Measurements from ENCODE around the gene PRKAG1. TPM values are rescaled to one million over a fixed set of nuclear protein-coding genes. Genes with fewer than 3 reads are reported as not detected.

Gene PRKAG1
- total RNA-seq, 1 donor from 2014 or later, result 51.7 TPM

DNA sequence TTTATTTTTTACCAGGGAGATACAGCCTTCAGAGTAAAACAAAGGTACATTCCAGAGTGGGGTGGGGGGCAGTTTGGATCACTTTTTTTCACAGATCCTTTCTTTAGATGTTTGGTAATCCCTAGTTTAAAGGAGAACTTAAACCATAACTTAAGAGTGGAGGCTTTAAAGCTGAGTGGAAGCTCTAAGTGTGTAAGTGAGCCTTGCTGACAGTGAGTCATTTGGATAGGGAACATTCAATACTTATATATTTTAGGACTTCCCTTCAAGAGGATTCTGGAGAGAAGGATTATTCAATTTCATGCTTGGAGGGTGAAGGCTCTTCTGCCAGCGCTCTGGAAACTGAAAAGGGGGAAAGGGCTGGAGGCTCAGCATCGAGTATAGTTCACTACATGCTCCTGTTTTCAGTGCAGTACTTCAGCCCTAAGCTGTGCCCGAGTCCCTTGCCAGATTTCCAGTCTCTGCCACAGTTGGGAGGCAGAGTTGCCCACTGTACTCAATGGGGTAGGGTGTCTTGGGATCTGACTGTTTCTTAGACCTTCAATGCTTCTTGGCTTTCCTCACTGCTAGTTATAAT lies 8.4 kb downstream of the PRKAG1 start:
- no peak for DNase-seq (ENCODE audit: low spot score)

DNA sequence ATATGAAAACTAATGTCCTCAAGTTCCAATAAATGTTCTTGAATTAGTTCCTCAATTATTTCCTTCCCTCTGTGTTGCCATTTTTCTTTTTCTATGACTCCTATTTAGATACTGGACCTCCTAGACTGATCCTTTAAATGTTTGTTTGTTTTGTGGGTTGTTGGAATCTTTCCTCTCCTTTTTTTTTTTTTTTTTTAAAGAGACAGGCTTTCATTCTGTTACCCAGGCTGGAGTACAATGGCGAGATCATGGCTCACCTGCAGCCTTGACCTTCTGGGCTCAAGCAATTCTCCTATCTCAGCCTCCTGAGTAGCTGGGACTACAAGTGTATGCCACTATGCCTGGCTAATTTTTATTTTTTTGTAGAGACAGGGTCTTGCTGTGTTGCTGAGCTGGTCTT lies 9.6 kb downstream of the PRKAG1 start:
- DNase-seq (ENCODE audit: low spot score), result no peak

DNA sequence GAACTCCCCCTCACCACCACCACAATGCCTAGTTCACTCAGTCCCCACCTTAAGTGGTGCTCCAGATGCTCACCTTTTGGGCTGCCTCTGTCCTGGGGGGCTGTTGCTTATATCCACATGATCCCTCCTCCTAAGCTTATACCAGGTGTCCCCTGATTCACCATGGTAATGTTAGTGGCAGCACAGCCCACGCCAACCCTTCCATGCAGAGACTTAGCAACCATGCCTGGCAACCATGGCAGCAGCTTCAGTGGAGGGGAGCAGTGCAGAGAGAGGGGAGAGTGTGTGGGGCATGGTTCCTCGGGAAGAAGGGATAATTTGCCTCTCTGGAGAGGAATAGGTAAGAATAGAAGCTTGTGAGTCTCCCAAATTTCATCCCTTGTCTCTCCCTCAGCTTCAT lies 18.2 kb downstream of the PRKAG1 start:
- no peak for DNase-seq (ENCODE audit: low spot score)

DNA sequence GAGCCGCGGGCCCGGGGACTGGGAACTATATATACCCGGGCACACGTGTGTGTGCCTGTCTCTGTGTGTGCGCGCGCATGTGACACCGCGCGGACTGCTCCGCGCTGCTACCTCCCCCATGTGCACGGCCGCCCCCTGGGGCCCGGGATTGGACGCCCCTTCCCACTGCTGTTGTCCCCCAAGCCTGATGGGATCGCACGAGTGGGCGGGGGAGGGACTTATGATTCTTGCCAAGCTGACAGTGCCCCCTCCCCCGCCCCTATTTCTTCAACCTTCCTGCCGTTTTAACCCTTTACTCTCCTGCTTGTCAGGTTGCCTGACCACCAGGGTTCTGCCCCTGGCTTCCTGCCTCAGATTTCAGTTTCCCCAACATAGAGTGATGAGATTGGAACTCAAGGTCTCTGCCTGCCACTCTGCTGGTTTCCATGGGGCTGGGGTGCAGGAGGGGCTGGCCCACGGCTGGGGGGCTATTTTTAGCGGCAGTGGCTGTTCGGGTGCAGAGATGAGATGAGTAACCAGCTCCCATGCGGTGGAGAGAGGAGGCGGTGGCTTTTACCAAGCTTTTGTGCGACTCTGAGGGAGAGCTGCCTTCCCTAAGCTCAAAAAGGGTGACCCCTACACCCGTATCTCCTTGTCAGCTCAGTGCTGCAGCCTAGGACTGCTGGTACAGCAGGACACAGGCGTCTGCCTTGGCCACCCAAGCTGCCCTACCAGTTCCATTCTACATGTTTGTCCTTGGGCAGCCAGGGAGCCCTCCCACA lies 19.0 kb downstream of the PRKAG1 start, which contains the start of gene DDN:
Gene DDN (minus strand): TSS at position 5 of the 761 bp plus-strand sequence. CDS start 88 bp downstream, outside the sequence.
- DNase-seq (ENCODE audit: low spot score), result no peak

DNA sequence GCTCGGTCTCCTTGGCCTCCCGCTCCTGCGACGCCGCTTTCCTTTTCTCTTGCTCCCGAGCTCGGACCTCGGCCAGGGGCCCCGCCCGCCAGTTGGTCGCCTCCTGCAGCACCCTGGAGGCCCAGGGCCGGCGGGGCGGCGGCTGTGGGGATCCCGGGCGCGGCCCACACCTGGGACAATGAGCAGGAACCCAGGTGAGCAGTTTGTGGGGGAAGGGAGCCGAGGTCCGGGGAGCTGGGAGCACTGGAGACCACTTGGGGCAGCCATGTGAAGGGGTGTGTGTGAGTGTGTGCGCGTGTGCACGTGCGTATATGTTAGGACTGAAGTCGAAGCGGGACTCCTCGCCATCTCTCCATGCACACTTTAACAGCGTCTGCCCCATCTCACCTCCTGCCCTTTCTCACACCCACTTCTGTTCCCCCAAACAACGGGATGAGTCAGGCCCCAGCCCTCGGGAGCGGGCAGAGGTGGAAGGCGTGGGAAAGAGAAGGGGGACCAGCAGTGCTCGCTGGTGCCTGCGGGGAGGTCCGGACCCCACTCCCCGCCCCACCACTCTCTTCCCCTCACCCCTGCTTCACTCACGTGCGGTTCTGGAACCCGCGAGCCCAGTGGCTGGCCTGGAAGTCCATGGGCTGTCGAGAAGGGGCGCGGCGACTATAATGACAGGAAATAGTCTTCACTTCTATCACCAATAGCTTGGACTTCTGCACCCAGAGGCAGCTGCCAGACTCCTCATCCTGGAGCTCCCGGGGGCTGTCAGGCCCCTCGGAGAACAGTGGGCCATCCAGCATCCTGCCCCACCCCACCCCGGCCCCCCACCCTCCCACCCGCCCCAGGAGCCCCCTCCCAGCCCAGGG lies 19.9 kb downstream of the PRKAG1 start:
- DNase-seq (ENCODE audit: low spot score), result no peak

DNA sequence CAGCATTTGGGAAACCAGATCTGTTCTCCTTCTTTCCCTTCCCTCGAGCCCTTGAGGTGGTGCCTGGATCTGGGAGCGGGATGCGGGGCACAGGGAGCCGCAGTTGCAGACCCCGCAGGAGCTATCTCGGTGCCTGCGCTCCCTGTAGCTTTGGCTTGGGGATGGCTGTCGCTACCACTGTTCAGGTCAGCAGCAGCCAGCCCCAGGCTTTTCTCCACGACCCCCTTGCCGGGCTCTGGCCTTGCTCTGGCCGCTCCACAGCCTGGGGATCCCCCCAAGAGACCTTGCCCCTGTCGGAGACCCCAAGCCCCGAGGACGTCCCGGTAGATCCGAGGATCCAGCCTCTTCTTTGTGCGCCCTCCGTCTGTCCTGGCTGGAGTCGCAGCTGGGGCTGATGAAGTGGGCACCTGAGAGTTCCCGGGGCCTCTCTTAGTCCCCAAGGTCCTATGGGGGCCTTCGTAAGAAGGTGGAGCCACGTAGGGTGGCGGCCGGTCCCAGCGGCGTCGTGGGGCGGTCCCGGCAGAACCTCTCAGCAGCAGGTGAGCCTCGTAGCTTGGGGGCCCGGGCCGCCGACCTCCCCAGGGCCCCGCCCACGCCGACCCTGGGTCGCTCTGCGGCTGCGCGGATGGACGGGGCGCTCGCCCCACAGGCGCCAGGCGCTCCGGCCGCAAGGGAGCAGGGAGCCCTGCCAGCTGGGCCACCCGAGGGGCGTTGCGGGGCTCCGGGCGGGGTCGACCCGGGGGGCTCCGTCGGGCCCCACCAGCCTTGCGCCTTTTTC lies 20.7 kb downstream of the PRKAG1 start:
- no peak for DNase-seq (ENCODE audit: low spot score)

DNA sequence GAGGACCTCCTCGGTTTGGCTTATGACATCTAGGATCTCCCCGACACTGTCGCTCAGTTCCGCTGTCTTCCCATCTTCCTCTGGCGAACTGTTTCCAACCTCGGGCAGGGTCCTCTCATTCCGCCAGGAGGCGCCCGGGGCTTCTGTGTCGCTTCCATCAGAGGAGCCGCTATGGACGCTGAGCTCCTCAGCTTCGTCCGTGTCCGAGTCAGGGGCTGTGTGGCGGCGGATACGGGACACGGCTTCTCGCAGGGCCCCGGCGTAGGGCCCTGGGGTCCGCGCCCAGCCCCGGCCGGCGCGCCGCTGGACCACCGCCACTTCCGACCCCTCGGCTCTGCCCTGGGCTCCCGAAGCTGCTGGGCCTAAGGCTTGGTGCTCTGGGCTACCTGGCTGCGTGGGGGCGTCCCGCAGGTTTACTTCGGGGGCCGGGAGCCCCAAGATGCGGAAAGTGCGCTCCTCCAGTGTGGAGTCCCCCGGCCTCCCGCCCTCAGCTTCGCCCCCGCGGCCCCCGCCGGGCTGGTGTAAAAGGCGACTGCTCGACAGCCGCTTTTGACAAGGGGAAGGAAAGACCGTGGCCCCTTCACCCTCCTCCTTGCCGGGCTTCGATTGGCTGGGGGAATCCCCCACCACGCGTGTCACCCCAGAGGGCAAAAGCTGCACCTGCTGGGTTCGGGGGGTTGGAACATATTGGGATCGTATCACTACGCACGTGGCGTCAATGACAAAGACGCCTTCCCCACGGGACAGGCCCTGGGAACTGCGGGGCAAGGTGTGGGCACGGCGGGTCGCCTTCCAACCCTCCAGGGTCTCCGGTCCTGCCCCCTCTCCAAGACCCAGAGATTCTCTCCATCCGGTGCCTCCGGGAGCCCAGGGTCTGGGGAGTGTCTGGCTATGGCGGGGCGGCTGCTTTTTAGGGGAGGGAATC lies 21.5 kb downstream of the PRKAG1 start:
- peak; percentile 74 for DNase-seq (ENCODE audit: low spot score)

DNA sequence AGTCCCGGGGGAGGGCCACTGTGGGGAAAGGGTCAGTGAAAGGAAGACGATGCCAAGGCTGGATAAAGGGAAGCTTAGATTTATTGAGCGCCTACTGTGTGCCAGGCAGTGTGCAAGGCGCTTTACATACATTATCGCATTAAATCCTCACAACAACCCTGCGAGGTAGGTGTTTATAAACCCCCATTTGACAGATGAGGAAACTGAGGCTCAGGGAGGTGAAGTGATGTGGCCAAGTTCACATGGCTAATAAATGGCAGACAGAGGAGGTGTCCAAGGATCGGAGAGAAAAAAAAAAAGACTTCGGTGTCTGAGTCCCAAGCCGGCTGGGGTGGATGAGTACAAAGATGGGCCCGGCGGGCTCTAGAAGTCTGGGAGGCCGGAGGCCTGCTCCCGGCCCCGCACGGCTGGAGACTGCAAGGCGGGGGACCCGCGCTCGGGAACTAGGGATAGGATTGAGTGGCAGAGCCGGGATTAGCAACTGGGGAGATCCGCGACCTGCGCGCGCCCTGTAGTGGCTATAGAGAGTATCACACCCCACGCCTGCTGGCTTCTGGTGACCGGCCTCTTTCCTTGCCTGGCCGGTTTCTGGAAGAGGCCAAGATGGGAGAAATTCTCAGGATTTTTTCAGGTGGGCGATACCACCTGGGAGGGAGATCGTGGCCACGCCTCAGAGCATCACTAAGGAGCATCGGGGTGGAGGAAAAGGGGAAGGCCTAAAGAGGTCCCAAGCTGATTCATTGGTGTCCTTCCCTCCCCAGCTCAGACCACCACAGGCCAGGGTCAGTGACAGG lies 23.3 kb downstream of the PRKAG1 start:
- DNase-seq (ENCODE audit: low spot score), result peak; percentile 81

DNA sequence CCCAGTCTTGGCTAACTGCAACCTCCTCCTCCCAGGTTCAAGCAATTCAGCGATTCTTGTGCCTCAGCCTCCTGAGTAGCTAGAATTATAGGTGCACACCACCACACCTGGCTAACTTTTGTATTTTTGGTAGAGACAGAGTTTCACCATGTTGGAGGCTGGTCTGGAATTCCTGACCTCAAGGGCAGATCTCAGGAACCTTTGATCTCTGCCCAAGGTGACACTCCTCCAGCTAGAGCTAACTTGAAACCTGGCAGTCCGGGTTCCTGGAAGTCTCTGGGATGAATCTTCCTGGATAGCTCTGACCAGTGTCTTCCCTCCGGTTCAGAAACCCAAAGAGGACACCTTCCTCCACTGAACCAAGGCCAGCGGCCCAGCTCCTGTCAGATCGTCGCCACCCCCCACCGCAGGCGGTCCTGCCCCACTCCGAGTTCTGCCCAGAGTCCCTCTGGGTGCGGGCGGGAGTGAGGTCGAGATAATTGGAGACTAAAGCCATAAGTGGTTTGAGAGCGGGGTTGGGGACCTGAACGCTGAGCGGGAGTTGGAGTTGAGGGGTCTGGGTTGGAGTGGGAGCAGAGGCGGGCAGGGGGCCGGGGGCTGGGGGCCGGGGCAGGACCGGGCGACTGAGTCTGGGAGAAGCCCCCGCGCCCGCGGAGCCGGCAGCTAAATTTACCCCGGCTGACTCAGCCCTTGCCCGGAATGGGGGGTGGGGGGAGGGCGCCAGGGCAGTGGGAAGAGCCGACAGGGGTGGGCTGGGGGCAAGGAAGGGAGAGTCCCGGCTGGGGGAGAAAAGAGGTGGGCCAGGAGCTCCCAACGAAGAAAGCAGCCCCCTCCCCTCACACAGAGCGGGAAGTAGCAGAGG lies 24.1 kb downstream of the PRKAG1 start:
- no peak for DNase-seq (ENCODE audit: low spot score)

DNA sequence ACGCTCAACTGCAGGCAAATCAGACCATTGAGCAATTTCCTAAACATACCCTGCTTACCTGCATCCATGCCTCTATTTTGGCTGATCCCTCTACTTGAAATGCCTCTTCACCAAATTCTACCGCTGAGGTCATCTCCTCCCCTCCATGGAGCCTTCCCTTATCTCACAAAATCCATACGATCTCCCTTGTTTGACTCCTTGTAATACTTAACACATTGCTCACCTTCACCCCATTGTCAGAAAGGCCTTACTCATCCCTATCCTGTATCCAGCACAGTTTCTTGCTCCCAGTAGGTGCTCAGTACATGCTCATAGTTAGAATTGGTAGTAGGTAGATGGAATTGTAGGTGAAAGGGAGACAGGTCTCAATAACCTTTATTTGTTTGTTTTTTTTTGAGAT lies 24.8 kb downstream of the PRKAG1 start:
- DNase-seq (ENCODE audit: low spot score), result no peak

DNA sequence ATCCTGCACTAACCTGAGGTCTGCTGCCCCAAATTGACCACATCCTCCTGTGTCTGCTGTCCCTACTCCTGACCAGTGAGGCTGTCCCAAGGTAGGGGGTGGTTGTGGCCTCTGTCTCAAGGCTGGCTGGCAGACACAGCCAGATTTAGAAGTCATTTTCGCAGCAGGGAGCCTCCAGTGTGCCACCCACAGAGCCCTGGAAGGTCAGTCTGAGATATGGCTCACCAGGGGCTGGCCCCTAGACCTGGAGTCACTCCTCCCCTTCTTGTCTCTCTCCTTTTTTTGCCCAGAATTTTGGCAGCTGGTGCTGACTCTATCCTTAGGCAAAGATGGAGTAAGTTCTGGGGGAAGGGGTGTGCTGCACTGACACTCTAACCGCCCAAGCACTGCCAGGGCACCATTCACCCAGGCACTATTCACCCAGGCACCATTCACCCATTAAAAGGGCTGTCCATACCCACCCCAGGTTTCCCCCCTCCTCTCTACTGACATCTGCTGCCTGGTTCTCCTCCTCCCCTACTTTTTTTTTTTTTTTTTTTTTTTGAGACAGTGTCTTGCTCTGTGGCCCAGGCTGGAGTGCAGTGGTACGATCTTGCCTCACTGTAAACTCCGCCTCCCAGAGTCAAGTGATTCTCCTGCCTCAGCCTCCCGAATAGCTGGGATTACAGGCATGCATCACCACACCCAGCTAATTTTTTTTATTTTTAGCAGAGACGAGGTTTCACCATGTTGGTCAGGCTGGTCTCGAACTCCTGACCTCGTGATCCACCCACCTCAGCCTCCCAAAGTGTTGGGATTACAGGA lies 27.1 kb downstream of the PRKAG1 start:
- no peak for DNase-seq (ENCODE audit: low spot score)

DNA sequence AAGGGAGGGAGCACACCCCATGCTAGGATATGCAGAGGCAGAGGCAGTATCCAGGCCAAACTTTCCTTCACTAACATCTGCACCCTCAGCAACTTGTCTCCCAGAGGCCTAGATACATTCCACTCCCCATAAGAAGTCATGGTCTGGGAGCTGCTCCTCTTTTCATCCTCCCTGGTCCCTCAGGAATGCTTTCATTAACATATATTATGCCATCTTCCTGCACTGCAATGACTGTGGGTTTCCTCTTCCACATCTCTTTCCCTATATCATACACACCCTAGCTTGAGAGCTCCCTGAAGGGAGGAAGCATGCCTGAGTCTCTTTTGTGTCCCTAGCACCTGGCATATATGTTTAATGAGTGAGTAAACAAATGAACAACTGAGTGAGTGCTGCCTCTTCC lies 28.0 kb downstream of the PRKAG1 start:
- DNase-seq (ENCODE audit: low spot score), result no peak

DNA sequence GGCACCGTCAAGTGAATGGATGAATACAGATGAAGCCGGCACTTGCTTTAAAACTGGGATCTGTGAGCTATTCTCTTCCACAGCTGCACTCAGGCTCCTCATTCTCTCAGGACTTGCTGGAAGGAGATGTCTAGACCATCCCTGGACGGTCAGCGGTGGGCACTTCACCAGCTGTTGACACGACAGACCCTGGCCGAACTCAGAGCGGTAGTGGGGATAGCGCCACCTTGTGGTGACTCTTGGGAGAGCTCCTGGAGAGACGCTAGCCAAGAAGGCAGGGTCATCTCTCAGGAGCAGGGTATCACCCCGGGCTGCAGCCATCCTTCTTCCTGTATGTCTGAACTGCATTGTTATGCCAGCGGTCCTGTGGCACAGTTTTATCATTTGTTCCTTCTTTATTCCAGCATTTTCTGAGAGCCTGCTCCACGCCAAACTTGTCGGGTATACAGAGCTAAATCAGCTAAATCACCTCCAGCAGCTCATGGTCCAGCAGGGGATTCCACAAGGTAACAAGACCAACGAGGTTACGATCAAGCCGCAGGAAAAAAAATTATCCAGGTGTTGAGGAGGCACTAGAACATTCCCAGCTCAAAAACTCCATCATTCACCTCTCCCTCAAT lies 30.4 kb downstream of the PRKAG1 start:
- peak; percentile 63 for DNase-seq (ENCODE audit: low spot score)

DNA sequence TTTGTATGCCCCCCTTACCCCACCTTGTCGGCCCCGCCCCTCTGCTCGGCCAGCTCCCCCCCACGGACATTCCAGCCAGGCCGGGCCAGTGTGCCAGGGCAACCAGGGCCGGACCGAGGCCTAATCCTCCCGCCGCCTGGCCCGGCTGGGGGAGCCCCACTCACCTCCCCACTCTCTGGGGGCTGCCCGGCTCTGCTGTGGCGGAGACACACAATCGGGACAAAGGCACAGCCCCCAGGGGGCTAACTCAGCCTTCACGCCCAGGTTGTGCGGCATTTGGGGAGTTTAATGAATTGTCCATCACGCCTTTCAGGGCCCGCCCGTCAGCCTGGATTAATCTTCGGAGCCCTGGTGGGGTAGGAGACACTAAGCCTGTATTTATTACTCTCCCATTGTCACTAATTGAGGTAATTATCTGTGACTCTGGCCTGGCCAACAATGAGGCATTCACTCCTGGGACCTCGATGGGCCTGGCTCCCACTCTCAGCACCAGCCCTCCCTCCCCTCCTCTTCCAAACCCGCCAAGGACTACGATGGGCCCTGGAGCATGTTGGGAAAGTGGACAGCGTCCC lies 31.8 kb downstream of the PRKAG1 start:
- DNase-seq (ENCODE audit: low spot score), result no peak

DNA sequence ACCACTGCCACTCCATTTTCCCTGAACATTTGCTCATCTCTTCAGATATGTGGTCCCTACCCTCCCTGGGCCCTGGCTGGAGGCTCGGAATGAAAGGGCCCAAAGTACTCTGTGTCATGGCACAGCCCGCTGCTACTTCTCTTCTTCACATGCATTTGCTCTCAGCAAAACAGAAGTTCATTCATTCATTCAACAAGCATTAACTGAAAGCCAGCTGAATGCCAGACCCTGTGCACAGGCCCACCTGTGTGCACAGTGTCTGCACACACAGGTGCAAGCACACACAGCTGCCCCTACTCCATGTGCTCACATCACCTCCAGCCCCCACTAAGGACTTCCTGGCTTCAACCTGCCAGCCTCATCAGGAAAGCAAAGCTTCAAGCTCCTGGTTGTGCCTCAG lies 32.7 kb downstream of the PRKAG1 start:
- DNase-seq (ENCODE audit: low spot score), result no peak

DNA sequence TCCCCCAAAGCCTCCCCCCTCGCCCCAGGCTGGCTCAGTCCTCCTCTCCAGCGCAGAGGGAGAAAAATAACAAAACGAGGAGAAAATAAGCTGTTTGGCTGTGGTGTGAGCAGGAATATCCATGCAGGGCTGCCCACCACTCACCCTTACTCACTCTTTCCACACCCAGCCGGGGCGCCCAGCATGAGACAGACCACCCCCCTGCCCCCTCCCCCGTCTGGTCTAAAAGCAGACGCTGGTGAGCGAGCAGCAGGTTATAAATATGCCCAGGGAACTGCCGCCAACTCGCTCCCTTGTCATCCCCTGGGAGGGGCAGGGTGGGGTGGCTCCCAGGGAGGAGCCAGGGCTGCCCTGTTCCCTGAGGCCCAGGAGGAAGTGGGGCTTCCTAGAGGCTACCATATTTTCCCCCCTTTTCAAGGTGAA lies 33.1 kb downstream of the PRKAG1 start:
- no peak for DNase-seq (ENCODE audit: low spot score)

DNA sequence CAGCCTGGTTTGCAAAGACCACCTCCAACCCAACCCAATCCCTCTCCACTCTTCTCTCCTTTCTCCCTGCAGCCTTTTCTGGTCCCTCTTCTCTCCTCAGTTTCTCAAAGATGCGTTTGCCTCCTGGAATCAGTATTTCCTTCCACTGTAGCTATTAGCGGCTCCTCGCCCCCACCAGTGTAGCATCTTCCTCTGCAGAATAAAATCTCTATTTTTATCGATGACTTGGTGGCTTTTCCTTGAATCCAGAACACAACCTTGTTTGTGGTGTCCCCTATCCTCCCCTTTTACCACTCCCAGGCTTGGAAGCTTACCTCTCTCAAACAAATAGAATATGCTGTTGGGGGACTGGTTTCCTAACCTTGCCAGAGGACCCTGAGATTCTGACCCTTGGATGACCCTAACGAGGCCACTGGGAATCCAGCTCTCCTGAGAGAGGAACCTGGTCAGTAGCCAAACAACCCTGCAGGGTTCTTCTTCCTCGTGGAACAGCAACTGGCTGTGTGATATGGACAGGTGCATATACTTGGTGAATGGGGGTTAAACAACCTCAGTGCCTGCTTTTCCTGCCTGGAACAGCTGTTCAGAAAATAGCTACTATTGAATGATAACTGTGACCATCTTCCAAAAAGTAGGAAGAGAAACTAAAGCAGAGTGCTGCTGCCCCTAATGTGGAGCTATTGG lies 36.0 kb downstream of the PRKAG1 start:
- no peak for DNase-seq (ENCODE audit: low spot score)
